SK-N-SH (cell line): ENCODE results near the gene FAM53A. TPM values are rescaled to one million over a fixed set of nuclear protein-coding genes. Genes with fewer than 3 reads are reported as not detected.

Source experiments
- CTCF ChIA-PET: fragments of 300-600, 350-600 bp; formaldehyde crosslinking; extraction: SDS; loops from one replicate; lab custom pipeline; 2021; lab: Yijun Ruan, JAX
- POLR2A ChIA-PET: fragments of 350-600 bp; sonication (Branson Sonifier 250); formaldehyde crosslinking; extraction: SDS; loops from one replicate; lab custom pipeline; 2020; ENCODE audit warnings: antibody characterized with exemption, inconsistent platforms; lab: Yijun Ruan, JAX
- DNase-seq: peaks from one replicate; pipeline ENCODE4 v3.0.0; 2012
- H2AFZ ChIP-seq: fragments of 200-600 bp; sonication (generic); 2 replicates; pipeline ENCODE4 v1.8.1; 2016; ENCODE audit warnings: antibody characterized with exemption, mild to moderate bottlenecking, low read depth
- H3F3A ChIP-seq: fragments of 200-600 bp; sonication (generic); replicated peaks from 2 replicates; pipeline ENCODE3; 2016; ENCODE audit warnings: antibody characterized with exemption, mild to moderate bottlenecking; ENCODE audit not compliant: insufficient read depth
- H3K27ac ChIP-seq, 2 experiments: fragments of 200-500 bp in 1 of 2; fragments of 200-600 bp in 1 of 2; sonication (Bioruptor generic) in 1 of 2; sonication (generic), shearing (Covaris generic) in 1 of 2; 2 replicates each; pipeline versions ENCODE4 v1.5.1 to v1.6.1; 2014 to 2016; ENCODE audit warnings: low read depth in 2 of 2, inconsistent platforms in 1 of 2, low read length in 1 of 2, mild to moderate bottlenecking in 1 of 2, mixed read lengths in 1 of 2
- H3K27me3 ChIP-seq: fragments of 200-600 bp; sonication (generic), shearing (Covaris generic); 2 replicates; pipeline ENCODE4 v1.6.1; 2016; ENCODE audit warnings: mixed run types; ENCODE audit not compliant: insufficient read depth
- H3K36me3 ChIP-seq, 2 experiments: fragments of 200-500 bp in 1 of 2; fragments of 200-600 bp in 1 of 2; sonication (Bioruptor generic) in 1 of 2; sonication (generic) in 1 of 2; replicated peaks in 1 of 2; 2 replicates each; pipeline versions ENCODE3 to v1.5.1; 2014 to 2016; ENCODE audit warnings: low read length in 1 of 2, mild to moderate bottlenecking in 1 of 2; ENCODE audit not compliant: insufficient read depth in 2 of 2, control insufficient read depth in 1 of 2
- H3K4me1 ChIP-seq, 2 experiments: fragments of 200-500 bp in 1 of 2; fragments of 200-600 bp in 1 of 2; sonication (Bioruptor generic) in 1 of 2; sonication (generic), shearing (Covaris generic) in 1 of 2; 2 replicates each; pipeline versions ENCODE4 v1.5.1 to v1.6.1; 2014 to 2016; ENCODE audit warnings: low read depth in 1 of 2, low read length in 1 of 2, mixed run types in 1 of 2; ENCODE audit not compliant: insufficient read depth in 2 of 2, control insufficient read depth in 1 of 2
- H3K4me2 ChIP-seq: fragments of 200-600 bp; sonication (generic), shearing (Covaris generic); 2 replicates; pipeline ENCODE4 v1.6.1; 2017; ENCODE audit warnings: mixed run types
- H3K4me3 ChIP-seq, 2 experiments: fragments of 200-500 bp in 1 of 2; fragments of 200-600 bp in 1 of 2; sonication (Bioruptor generic) in 1 of 2; sonication (generic), shearing (Covaris generic) in 1 of 2; 2 replicates each; pipeline versions ENCODE4 v1.5.1 to v1.8.1; 2014 to 2016; ENCODE audit warnings: low read depth in 2 of 2, inconsistent platforms in 1 of 2, low read length in 1 of 2, mild to moderate bottlenecking in 1 of 2, mixed read lengths in 1 of 2, moderate library complexity in 1 of 2
- H3K79me2 ChIP-seq: fragments of 200-600 bp; sonication (generic); 2 replicates; pipeline ENCODE4 v1.8.1; 2017; ENCODE audit warnings: mild to moderate bottlenecking; ENCODE audit not compliant: insufficient read depth
- H3K9ac ChIP-seq: fragments of 200-600 bp; sonication (generic); 2 replicates; pipeline ENCODE4 v1.6.1; 2017; ENCODE audit warnings: mixed run types
- H3K9me2 ChIP-seq: fragments of 200-600 bp; sonication (generic); 2 replicates; pipeline ENCODE4 v1.6.1; 2017; ENCODE audit warnings: mixed run types
- H3K9me3 ChIP-seq: fragments of 200-600 bp; sonication (generic); 2 replicates; pipeline ENCODE4 v1.6.1; 2017; ENCODE audit warnings: mixed run types, mild to moderate bottlenecking, moderate library complexity
- H4K20me1 ChIP-seq: fragments of 200-600 bp; sonication (generic); 2 replicates; pipeline ENCODE4 v1.6.1; 2017; ENCODE audit warnings: mild to moderate bottlenecking, mixed run types; ENCODE audit not compliant: insufficient read depth
- FOXM1 ChIP-seq: IDR thresholded peaks from 2 replicates; pipeline ENCODE4 v1.4.0; 2012; ENCODE audit warnings: low read depth, mild to moderate bottlenecking
- GATA2 ChIP-seq: sonication (generic); formaldehyde crosslinking; IDR thresholded peaks from 2 replicates; pipeline ENCODE4 v1.5.0; 2020; ENCODE audit warnings: mild to moderate bottlenecking, missing genetic modification reagents
- MAX ChIP-seq: IDR thresholded peaks from 2 replicates; pipeline ENCODE4 v1.4.0; 2012; ENCODE audit warnings: low read depth
- MEF2A ChIP-seq: IDR thresholded peaks from 2 replicates; pipeline ENCODE4 v1.4.0; 2012; ENCODE audit warnings: low read depth, borderline replicate concordance
- MXI1 ChIP-seq: IDR thresholded peaks from 2 replicates; pipeline ENCODE4 v1.6.1; 2012; ENCODE audit warnings: mild to moderate bottlenecking, low read depth, low read length, improper control_type of control experiment
- PBX3 ChIP-seq: IDR thresholded peaks from 2 replicates; pipeline ENCODE4; 2012
- RFX5 ChIP-seq: IDR thresholded peaks from 2 replicates; pipeline ENCODE4 v1.6.1; 2012; ENCODE audit warnings: mild to moderate bottlenecking, improper control_type of control experiment, low read length
- TEAD4 ChIP-seq: IDR thresholded peaks from 2 replicates; pipeline ENCODE4 v1.4.0; 2012; ENCODE audit warnings: mild to moderate bottlenecking, borderline replicate concordance; ENCODE audit not compliant: insufficient read depth
- USF2 ChIP-seq: fragments of 150-350 bp; IDR thresholded peaks from 2 replicates; pipeline ENCODE4 v1.6.1; 2017; ENCODE audit warnings: antibody characterized with exemption, low read length, low read depth, borderline replicate concordance
- ZBTB33 ChIP-seq: IDR thresholded peaks from 2 replicates; pipeline ENCODE4 v1.4.0; 2012; ENCODE audit warnings: low read depth, borderline replicate concordance
- WGBS: methylation state at CpG from one replicate; pipeline ENCODE4 v1.1.6; 2017; ENCODE audit warnings: low lambda C conversion rate; 5-methylcytosine and 5-hydroxymethylcytosine counted together
- polyA plus RNA-seq, 3 experiments: library from polyadenylated mRNA; depleted of rRNA; stranded (reverse); fragments of >200 nt; gene quantifications; 2 replicates each; pipeline ENCODE4 v1.2.3, GENCODE V29; 2012
- TF ChIP-seq, protein P1 (sequence below): fragments of 200-600 bp; sonication (generic); IDR thresholded peaks from 2 replicates; pipeline ENCODE4 v1.6.1; 2017; ENCODE audit warnings: antibody characterized with exemption, mild to moderate bottlenecking, moderate library complexity
- TF ChIP-seq, protein P2 (sequence below): IDR thresholded peaks from 2 replicates; pipeline ENCODE4 v1.6.1; 2012; ENCODE audit warnings: mild to moderate bottlenecking, low read depth, low read length, moderate library complexity

Gene FAM53A
- polyA plus RNA-seq, 1 of the 3 experiments (the other 2 are of a cell fraction), result 7.6 TPM

DNA sequence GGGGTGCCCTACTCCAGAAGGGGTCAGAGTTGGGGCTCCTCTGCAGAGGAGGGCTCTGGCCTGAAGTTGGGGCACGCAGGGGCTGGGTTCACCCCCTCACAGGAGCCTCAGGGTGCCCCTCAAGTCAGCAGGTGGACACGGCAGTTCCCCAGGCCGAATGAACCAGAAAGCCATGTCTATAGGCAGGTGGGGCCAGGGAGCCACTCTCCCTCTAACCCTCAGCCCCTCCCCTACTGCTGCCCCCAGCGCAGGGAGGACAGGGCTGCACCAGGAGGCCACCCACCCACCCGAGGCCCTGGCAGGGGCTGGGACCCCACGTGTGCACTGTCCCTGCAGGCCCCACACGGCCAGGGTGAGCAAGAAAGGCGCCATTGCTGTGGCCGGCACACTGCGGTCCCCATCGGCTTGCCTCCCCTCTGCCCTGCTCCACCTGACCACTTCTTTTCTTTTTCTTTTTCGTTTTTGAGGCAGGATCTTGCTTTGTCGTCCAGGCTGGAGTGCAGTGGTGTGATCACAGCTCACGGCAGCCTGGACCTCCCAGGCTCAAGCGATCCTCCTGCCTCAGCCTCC lies 83.8 kb downstream of the FAM53A start:
- H3K4me1 ChIP-seq, result no peaks in the 10 kb centered on the region; a peak in 1 of 4 replicates
- H3K27me3 ChIP-seq, result peaks cover under 1% of the 10 kb centered on the region; the same call in 1 of the 2 replicates
- no peak overlapping the region for H2AFZ ChIP-seq
- 83% methylated on average over 10 of the region's 15 CpGs for WGBS
- no peaks in the 10 kb centered on the region for H3F3A ChIP-seq
- ChIA-PET CTCF (no interaction called here), POLR2A (no interaction called here)
- no peak overlapping the region for H3K27ac ChIP-seq
- H3K9ac ChIP-seq, result no peak overlapping the region
- TF ChIP-seq, protein P1, sequence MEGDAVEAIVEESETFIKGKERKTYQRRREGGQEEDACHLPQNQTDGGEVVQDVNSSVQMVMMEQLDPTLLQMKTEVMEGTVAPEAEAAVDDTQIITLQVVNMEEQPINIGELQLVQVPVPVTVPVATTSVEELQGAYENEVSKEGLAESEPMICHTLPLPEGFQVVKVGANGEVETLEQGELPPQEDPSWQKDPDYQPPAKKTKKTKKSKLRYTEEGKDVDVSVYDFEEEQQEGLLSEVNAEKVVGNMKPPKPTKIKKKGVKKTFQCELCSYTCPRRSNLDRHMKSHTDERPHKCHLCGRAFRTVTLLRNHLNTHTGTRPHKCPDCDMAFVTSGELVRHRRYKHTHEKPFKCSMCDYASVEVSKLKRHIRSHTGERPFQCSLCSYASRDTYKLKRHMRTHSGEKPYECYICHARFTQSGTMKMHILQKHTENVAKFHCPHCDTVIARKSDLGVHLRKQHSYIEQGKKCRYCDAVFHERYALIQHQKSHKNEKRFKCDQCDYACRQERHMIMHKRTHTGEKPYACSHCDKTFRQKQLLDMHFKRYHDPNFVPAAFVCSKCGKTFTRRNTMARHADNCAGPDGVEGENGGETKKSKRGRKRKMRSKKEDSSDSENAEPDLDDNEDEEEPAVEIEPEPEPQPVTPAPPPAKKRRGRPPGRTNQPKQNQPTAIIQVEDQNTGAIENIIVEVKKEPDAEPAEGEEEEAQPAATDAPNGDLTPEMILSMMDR, result no peak
- no peak for TF ChIP-seq GATA2 (CRISPR knock-in tag)
- no peaks in the 10 kb centered on the region for H4K20me1 ChIP-seq
- H3K9me3 ChIP-seq, result no peaks in the 10 kb centered on the region
- H3K4me2 ChIP-seq, result no peak overlapping the region
- no peaks in the 10 kb centered on the region for H3K9me2 ChIP-seq
- H3K36me3 ChIP-seq, result no peaks in the 10 kb centered on the region
- no peaks in the 10 kb centered on the region for H3K79me2 ChIP-seq
- no peak for DNase-seq
- H3K4me3 ChIP-seq, result no peak overlapping the region

GRCh38 chr4:1599491-1600210 lies 84.5 kb downstream of the FAM53A start:
- no peaks in the 10 kb centered on the region for H3K36me3 ChIP-seq
- H3K9me2 ChIP-seq, result no peaks in the 10 kb centered on the region
- H3K9me3 ChIP-seq, result no peaks in the 10 kb centered on the region
- no peaks in the 10 kb centered on the region for H3F3A ChIP-seq
- H4K20me1 ChIP-seq, result no peaks in the 10 kb centered on the region
- no peak overlapping the region for H3K9ac ChIP-seq
- no peak overlapping the region for H3K4me3 ChIP-seq
- H3K4me1 ChIP-seq, result no peaks in the 10 kb centered on the region; a peak in 1 of 4 replicates
- H3K4me2 ChIP-seq, result no peak overlapping the region
- peaks cover 7% of the 10 kb centered on the region for H3K27me3 ChIP-seq
- no peak overlapping the region for H3K27ac ChIP-seq
- no peaks in the 10 kb centered on the region for H3K79me2 ChIP-seq
- 63% methylated on average over 11 of the region's 21 CpGs for WGBS
- POLR2A ChIA-PET, result no interaction called here
- no peak overlapping the region for H2AFZ ChIP-seq
- CTCF ChIA-PET, result no interaction called here
- no peak for DNase-seq
- TF ChIP-seq MEF2A (no peak), MAX (no peak), MXI1 (no peak), PBX3 (no peak), FOXM1 (no peak), TEAD4 (no peak), ZBTB33 (no peak), USF2 (no peak), RFX5 (no peak)
- TF ChIP-seq, protein P2, sequence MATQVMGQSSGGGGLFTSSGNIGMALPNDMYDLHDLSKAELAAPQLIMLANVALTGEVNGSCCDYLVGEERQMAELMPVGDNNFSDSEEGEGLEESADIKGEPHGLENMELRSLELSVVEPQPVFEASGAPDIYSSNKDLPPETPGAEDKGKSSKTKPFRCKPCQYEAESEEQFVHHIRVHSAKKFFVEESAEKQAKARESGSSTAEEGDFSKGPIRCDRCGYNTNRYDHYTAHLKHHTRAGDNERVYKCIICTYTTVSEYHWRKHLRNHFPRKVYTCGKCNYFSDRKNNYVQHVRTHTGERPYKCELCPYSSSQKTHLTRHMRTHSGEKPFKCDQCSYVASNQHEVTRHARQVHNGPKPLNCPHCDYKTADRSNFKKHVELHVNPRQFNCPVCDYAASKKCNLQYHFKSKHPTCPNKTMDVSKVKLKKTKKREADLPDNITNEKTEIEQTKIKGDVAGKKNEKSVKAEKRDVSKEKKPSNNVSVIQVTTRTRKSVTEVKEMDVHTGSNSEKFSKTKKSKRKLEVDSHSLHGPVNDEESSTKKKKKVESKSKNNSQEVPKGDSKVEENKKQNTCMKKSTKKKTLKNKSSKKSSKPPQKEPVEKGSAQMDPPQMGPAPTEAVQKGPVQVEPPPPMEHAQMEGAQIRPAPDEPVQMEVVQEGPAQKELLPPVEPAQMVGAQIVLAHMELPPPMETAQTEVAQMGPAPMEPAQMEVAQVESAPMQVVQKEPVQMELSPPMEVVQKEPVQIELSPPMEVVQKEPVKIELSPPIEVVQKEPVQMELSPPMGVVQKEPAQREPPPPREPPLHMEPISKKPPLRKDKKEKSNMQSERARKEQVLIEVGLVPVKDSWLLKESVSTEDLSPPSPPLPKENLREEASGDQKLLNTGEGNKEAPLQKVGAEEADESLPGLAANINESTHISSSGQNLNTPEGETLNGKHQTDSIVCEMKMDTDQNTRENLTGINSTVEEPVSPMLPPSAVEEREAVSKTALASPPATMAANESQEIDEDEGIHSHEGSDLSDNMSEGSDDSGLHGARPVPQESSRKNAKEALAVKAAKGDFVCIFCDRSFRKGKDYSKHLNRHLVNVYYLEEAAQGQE, result no peak
